SU-DHL-6 (cell line): ENCODE results near the gene GPR68.

Experiments used
- CTCF ChIP-seq: fragments of 200-600 bp; sonication (generic); IDR thresholded peaks from one replicate; pipeline ENCODE4 v1.5.1; 2017; ENCODE audit warnings: antibody characterized with exemption, mild to moderate bottlenecking, low read length, moderate library complexity; ENCODE audit not compliant: insufficient read depth, poor library complexity, severe bottlenecking
- EZH2phosphoT487 ChIP-seq: fragments of 200-600 bp; sonication (generic), shearing (Covaris generic); conservative IDR thresholded peaks from 2 replicates; pipeline ENCODE4 v1.6.1; 2018; ENCODE audit warnings: mild to moderate bottlenecking, antibody characterized with exemption, low read length, moderate library complexity, mixed read lengths

- TF ChIP-seq CTCF: no peak
- no peak for TF ChIP-seq EZH2phosphoT487
Measured at GRCh38 chr14:91257328-91258010, 13.0 kb upstream of the GPR68 start.
